Stimulated activated CD4-positive, alpha-beta T cell treated with anti-CD3 and anti-CD28 coated beads, Interleukin-12 subunit alpha, Interleukin-12 subunit beta, amount 100 ng/mL, for 48 hours (primary cell): Measurements from ENCODE around the gene CENPA.
A peak's percentile ranks its signal among the peaks of the same experiment; 100 is the strongest.
"Not testable (repeated sequence)": the region's sequence is repeated elsewhere in the genome, so short reads cannot be mapped to it uniquely, and the experiment has no call there.

ENCODE experiments used
- DNase-seq, 3 donors: peaks; one replicate each; pipeline ENCODE4 v3.0.0-alpha.2; 2020; ENCODE audit warnings: low read depth in 2 of 3, low spot score in 1 of 3

The CENPA gene

DNA sequence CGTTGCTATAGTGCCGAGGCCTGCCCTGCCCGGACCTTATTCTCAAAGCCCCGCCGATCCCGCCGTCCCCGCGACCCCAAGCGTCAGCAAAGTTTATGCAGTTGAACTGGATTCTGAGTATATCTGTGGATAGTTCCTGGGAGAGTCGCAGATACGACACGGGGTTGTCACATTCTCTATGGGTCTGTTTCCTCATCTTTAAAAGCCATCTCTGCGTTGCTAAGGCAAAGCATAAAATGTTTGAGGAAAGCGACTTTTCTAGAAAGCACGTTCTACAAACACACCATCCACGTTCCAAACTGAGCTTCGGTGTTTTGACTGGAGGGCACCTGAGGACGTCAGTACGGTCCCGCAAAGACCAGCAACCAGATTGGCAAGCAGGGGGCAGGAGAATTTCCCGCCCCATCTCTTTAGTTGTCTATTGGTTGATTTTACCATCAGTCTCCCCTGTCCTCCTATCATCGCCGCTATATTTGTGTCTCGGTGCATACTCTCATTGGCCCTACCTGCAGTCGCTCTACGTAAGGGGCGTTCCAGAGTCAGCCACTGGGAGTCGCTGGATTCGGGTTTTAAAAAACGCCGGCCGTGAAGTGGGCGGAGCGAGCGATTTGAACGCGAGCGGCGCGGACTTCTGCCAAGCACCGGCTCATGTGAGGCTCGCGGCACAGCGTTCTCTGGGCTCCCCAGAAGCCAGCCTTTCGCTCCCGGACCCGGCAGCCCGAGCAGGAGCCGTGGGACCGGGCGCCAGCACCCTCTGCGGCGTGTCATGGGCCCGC, at the start of gene CENPA:
CENPA (plus strand) TSS at position 626 of the 776 bp plus-strand sequence; CDS start at position 767, 141 bp downstream.
- peak; percentile 92 to 96 (median 93) for DNase-seq

DNA sequence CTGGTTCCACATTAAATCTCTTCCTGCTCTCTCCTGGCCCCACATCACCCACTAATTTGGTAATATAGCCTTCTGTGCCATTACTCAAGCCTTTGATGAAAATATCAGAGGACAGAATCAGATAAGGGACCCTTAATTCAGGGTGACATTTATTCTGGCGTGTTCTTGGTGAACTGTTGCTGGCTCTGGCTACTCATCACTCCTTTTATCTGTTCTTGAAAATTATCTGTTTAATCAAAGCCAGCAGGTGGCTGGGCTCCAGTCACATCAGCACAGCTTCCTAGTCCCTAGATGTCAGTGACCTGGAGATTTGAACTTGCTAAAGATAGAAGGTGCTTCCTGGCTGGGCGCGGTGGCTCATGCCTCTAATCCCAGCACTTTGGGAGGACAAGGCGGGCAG, 48.6 kb upstream of the CENPA start:
- no peak for DNase-seq

DNA sequence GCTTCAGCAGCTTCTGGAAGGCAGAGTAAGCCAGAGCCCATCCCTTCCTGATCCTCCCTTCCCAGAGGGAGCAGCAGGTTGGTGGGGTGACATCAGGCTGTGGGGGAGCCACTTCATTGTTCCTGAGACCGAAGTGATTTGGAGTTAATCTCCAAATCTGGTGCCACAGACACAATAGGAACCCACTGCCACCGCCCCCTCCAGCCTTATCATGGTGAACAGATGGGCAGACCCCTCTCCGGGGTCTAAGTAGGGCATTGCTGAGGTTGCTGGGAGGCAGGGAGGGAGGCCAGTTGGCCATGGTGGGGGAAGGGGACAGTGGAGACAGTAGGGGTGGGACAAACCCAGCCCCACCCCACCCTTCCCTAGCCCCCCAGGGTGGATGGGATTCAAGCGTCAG, 47.4 kb upstream of the CENPA start:
- DNase-seq = no peak

DNA sequence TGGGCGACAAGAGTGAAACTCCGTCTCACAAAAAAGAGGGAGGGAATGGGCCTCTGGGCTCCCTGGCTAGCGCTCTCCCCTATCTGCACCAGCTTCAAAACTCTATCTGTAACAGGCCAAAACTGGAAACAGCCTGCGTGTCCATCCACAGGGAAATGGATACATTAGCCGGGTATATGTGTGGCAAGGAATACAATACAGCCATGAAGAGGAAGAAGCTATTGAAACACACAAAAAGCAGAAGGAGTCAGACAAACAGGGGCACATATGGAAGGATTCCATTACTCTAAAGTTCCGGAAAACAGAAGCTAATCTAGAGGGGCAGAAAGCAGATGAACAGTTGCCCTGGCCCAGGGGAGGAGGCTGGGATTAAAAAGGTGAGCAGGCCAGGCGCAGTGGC, 46.3 kb upstream of the CENPA start:
- no peak for DNase-seq

GRCh38 chr2:26740346-26740745, 45.5 kb upstream of the CENPA start:
- DNase-seq = no peak

DNA sequence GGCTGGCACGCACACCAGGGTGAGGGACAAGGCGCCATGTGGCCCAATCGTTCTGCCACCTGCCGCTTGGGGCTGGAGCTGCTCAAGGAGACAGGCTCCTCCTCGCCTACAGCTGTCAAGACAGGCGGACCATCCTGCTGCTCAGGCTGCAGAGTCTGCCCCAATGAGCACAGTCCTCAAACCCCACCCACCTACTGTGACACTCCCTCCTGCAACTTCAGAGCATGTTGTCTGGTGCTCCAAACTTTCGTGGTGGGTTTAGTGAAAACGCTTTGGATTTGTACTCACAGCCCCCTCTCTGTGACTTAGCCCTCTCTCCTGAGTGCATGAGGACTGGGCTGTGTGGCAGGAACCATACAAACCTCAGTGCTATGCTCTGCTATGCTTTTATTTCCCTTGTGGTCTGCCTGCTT, 45.0 kb upstream of the CENPA start:
- DNase-seq = no peak

DNA sequence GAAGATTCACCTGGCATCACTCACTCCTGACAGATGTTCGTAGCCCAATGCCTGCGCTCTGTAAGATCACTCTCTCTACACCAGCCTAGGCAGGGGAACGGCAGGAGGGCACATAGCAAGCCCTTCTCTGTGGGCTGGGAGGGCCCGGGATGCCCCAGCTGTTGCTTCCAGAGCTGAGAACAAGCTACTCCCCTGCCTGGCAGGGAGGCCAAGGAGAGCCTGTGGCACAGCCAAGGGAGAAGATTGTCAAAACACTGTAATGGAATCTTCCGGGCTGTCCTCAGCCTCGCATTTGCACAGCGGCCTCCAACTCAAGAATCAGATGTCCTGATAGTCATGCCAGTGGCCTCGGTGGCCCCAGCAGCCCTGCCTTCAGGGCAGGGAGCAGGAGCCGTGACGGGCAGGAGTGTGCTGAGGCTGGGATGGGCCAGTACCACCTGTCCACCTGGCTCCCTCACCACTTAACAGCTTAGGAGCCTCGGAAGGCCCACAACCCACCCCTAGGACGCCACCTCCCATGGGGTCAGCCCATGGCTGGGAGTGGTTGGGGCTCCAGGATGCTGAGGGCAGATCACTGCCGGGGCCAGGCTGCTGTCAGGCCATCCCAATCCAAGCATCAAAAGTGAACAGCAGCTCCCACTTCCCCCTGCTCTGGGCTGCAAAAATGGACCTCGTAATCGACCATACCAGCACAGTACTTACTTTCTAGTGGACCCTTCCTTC, 43.6 kb upstream of the CENPA start:
- no peak for DNase-seq

DNA sequence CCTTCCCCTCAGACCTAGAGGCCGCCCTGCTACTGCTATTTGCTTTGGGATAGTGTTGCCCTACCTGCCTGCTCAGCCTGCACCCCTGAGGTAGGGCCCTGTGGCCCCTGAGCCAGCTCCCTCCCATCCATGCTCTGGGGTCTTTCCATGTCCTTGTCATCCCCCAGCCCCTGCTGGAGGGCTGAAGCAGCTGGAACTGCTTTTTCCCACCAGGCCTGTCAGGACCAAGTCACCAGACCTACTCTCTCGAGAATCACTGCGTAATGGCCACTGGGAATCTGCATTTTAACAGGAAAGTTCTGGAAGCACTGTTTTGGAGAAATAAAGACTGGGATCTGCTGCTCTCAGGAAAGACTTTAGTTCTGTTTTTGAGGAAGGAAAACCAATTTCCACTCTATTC, 42.0 kb upstream of the CENPA start:
- DNase-seq = no peak

DNA sequence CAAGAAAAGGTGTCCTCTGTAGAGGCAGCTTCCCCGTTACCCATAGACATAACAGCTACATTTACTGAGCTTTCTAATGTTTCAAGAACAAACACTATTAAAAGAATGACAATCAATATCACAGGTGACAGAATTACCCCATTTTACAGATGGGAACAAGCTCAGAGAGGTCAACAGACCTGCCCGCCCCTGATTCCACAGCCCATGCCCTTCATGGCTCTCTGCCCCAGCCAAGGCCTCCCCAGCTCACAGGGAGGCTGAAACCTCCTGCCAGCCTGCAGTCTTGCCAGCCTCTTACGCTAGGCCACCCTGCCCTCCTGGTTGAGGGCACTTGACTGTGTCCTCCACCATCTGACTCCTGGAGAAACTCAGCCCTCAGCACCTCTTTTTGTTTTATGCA, 40.9 kb upstream of the CENPA start:
- DNase-seq = no peak

DNA sequence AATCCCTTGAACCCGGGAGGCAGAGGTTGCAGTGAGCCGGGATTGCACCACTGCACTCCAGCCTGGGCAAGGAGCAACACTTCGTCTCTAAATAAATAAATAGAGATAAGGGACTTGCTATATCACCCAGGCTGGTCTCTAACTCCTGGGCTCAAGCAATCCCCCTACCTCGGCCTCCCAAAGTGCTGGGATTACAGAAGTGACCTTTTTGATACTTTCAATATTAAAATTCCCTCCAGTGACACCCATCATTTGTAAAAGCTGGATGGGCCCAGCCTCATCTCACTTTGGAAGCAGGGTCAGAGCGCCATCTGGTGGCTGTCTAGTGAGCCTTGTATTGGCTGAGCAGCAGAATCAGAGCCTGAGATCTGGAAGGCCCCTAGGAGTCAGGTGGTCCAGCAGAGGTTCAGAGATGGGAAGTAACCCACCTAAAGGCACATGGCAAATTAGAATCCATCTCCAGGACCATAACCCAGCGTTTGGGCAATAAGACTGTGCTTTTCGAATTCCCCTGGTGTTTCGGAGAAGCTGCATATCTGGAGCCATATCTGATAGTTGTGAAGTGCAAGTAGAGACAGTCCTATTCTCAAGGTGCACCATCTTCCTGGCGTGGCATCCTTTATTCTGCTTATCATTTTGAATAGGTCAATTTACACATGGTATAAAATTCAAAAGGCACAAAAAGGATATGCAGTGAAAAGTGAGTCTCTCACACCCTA, 40.1 kb upstream of the CENPA start:
- DNase-seq = peak; percentile 63 to 80 (median 74)

GRCh38 chr2:26746934-26747333, 38.9 kb upstream of the CENPA start:
- no peak for DNase-seq

GRCh38 chr2:26749787-26750420, 36.0 kb upstream of the CENPA start:
- not testable (repeated sequence) for DNase-seq

DNA sequence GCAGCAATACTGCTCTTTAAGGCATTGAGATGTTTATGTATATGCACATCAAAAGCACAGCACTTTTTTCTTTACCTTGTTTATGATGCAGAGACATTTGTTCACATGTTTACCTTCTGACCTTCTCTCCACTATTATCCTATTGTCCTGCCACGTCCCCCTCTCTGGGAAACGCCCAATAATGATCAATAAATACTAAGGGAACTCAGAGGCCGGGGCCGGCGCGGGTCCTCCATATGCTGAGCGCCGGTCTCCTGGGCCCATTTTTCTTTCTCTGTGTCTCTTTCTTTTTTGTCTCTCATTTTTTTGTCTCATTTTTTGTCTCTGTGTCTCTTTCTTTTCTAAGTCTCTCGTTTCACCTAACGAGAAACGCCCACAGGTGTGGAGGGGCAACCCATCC, 35.4 kb upstream of the CENPA start:
- not testable (repeated sequence) for DNase-seq

- no peak for DNase-seq
Measured at GRCh38 chr2:26752656-26753055, 33.2 kb upstream of the CENPA start.

GRCh38 chr2:26754539-26754938, 31.3 kb upstream of the CENPA start:
- DNase-seq = no peak

DNA sequence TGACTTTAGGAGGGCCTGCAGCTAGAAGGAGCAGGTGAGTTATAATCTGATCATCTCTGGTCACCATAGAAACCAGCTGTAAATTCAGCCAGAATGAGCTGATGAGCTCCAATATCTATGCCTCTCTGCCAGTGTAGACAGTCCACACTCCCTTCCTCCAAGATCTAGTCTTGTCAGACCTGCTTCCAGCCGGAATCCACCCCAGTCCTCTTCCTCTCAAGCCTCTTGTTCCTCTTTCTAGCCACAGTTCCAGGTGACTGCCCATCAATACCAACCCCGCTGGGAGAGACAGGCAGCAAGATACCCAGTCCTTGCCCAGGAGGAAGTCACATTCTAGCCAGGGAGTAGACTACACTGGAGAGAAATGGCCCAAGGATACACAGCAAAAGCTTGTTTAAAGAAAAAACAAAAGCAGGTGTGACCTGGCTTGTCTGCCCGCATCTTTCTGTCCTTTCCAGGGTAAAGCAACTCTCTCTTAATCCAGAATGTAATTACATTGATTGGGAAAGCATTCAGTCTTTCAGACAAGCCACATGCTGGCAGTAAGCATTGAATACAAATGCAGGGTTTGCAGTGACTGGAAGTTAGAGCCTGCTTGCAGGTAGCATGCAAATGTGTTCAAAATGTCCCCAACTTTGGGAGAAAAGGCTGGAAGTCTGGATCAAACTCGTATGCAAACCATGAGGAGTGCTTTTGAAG, 30.7 kb upstream of the CENPA start:
- DNase-seq = no peak

DNA sequence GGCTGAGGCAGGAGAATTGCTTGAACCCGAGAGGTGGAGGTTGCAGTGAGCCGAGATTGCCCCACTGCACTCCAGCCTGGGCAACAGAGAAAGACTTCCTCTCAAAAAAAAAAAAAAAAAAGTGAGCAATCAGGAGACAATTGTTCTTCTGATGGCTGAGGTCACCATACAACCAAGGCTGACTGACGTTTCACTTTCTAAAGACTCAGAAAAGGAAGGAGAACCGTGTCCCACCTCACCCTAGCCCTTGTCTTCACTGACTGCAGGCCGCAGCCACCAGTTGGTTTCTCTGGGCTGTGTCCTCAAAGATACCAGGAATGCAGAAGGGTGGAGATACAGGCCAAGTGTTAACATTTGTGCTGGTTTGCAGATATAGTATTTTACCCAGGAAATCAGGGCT, 29.5 kb upstream of the CENPA start:
- no peak for DNase-seq

GRCh38 chr2:26757873-26758789, 27.7 kb upstream of the CENPA start:
- peak in 1 of 3 donors; percentile 18 for DNase-seq

- DNase-seq = no peak
Measured at GRCh38 chr2:26758790-26759321, 27.0 kb upstream of the CENPA start.

DNA sequence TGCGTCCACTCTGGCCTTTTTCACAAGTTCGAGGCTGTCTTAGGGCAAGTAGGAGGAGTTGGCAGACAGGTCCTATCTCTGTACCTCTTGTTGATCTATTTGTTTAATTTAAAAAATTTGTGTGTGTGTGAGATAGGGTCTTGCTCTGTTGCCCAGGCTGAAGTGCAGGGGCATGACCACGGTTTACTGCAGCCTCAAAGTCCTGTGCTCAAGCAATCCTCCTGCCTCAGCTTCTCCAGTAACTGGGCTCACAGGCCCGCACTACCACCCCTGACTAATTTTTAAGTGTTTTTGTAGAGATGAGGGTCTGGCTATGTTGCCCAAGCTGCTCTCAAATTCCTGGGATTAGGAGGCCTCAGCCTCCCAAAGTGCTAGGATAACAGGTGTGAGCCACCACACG, 26.0 kb upstream of the CENPA start:
- no peak for DNase-seq
